K562 (cell line): ENCODE results near the gene PXN. TPM values are rescaled to one million over a fixed set of nuclear protein-coding genes. Genes with fewer than 3 reads are reported as not detected.
"Not testable (repeated sequence)": the region's sequence is repeated elsewhere in the genome, so short reads cannot be mapped to it uniquely, and the experiment has no call there.

ENCODE experiments used
- ATAC-seq: fragments of 200-7000 bp; cut with Tn5 transposase; 3 replicates; pipeline ENCODE4 v1.9.1; 2020; ENCODE audit warnings: moderate library complexity
- BruUV-seq: library from RNA; stranded (reverse); fragments of 400-500 nt; replicated peaks from 2 replicates; lab custom pipeline; 2021; lab: Mats Ljungman, UMichigan
- CTCF ChIA-PET: fragments of 300-600 bp; formaldehyde crosslinking; extraction: SDS; loops from one replicate; lab custom pipeline; 2021; ENCODE audit warnings: low intra/inter-chr PET ratio; lab: Yijun Ruan, JAX
- POLR2A ChIA-PET: fragments of 300-600, 350-650 bp; sonication (Branson Sonifier 250); formaldehyde crosslinking; extraction: SDS; loops from one replicate; lab custom pipeline; 2021; ENCODE audit warnings: antibody characterized with exemption, inconsistent platforms; lab: Yijun Ruan, JAX
- DNase-seq, 4 experiments: peaks; one replicate each; pipeline versions ENCODE4 v3.0.0 to v3.0.0-alpha.2; 2011 to 2018; ENCODE audit warnings: low spot score in 3 of 4, mixed read lengths in 3 of 4; ENCODE audit errors: extremely low read depth in 1 of 4
- FAIRE-seq: peaks from 2 replicates; lab custom pipeline; 2011; peaks lifted over from hg19 to GRCh38; lab: Jason Lieb, UNC
- H2AFZ ChIP-seq: 2 replicates; pipeline ENCODE4 v1.6.0; 2011; ENCODE audit warnings: low read depth, low read length, control low read depth, inconsistent platforms
- H3K27ac ChIP-seq: fragments of 200-600 bp; 3 replicates; pipeline ENCODE4 v1.8.0; 2011; ENCODE audit warnings: low read depth, mild to moderate bottlenecking, control low read depth, inconsistent platforms, low read length, moderate library complexity, mixed read lengths; ENCODE audit errors: extremely low read depth
- H3K27me3 ChIP-seq, 2 experiments: fragments of 300-600 bp in 1 of 2; 2 replicates in 1 of 2; 3 replicates in 1 of 2; pipeline versions ENCODE4 v1.6.0 to v1.8.0; 2011; ENCODE audit warnings: inconsistent platforms in 2 of 2, low read length in 2 of 2, mild to moderate bottlenecking in 1 of 2, mixed read lengths in 1 of 2, moderate library complexity in 1 of 2; ENCODE audit not compliant: control insufficient read depth in 2 of 2, insufficient read depth in 2 of 2
- H3K36me3 ChIP-seq: fragments of 300-600 bp; 3 replicates; pipeline ENCODE4 v1.8.0; 2011; ENCODE audit warnings: mild to moderate bottlenecking, low read length, inconsistent platforms; ENCODE audit not compliant: control insufficient read depth, insufficient read depth
- H3K4me1 ChIP-seq, 2 experiments: fragments of 200-600 bp in 1 of 2; replicated peaks in 1 of 2; 2 replicates in 1 of 2; 3 replicates in 1 of 2; pipeline versions ENCODE4 v1.5.1 to v1.8.0; 2011; ENCODE audit warnings: inconsistent platforms in 2 of 2, low read length in 2 of 2, mild to moderate bottlenecking in 1 of 2, mixed read lengths in 1 of 2, moderate library complexity in 1 of 2; ENCODE audit not compliant: control insufficient read depth in 2 of 2, insufficient read depth in 2 of 2
- H3K4me2 ChIP-seq: 2 replicates; pipeline ENCODE4 v1.6.1; 2011; ENCODE audit warnings: low read length, control low read depth, inconsistent platforms, mixed read lengths; ENCODE audit not compliant: insufficient read depth
- H3K4me3 ChIP-seq: fragments of 200-600 bp; sonication (generic), shearing (Covaris generic); 2 replicates; pipeline ENCODE4 v1.5.1; 2016; ENCODE audit warnings: control low read depth, inconsistent platforms
- H3K79me2 ChIP-seq: fragments of 200-600 bp; 3 replicates; pipeline ENCODE4 v1.8.0; 2011; ENCODE audit warnings: low read length, inconsistent platforms; ENCODE audit not compliant: control insufficient read depth, insufficient read depth
- H3K9ac ChIP-seq, 2 experiments: 2 replicates each; pipeline versions ENCODE4 v1.6.0 to v1.6.1; 2011; ENCODE audit warnings: low read depth in 2 of 2, low read length in 2 of 2, control low read depth in 1 of 2, inconsistent platforms in 1 of 2, mild to moderate bottlenecking in 1 of 2, mixed read lengths in 1 of 2; ENCODE audit not compliant: insufficient read depth in 1 of 2
- H3K9me1 ChIP-seq: one replicate; pipeline ENCODE4 v1.6.0; 2011; ENCODE audit warnings: inconsistent platforms, mild to moderate bottlenecking, low read length, moderate library complexity; ENCODE audit not compliant: control insufficient read depth, insufficient read depth
- H3K9me3 ChIP-seq: replicated peaks from 2 replicates; pipeline ENCODE4 v1.5.1; 2011; ENCODE audit warnings: low read depth, low read length, inconsistent platforms; ENCODE audit not compliant: control insufficient read depth, insufficient read depth
- H4K20me1 ChIP-seq: replicated peaks from 2 replicates; pipeline ENCODE4 v1.6.1; 2011; ENCODE audit warnings: low read length, inconsistent platforms, mixed read lengths; ENCODE audit not compliant: control insufficient read depth, insufficient read depth
- ADNP ChIP-seq: fragments of 200-800 bp; sonication (Bioruptor generic); IDR thresholded peaks from 2 replicates; pipeline ENCODE4 v1.6.1; 2016; ENCODE audit warnings: missing genetic modification characterization, missing compliant biosample characterization
- CHD4 ChIP-seq: fragments of 200-600 bp; sonication (generic); IDR thresholded peaks from 3 replicates; pipeline ENCODE4 v1.6.1; 2012; ENCODE audit warnings: low read depth, mild to moderate bottlenecking, mixed read lengths, low read length, inconsistent platforms; ENCODE audit not compliant: insufficient read depth, insufficient replicate concordance, poor library complexity, severe bottlenecking
- DPF2 ChIP-seq: fragments of 450-650 bp; IDR thresholded peaks from 2 replicates; pipeline ENCODE4 v1.6.1; 2016
- KDM1A ChIP-seq, 2 experiments: fragments of 450-650 bp; IDR thresholded peaks; 2 replicates each; pipeline ENCODE4 v1.6.1; 2016; ENCODE audit warnings: mild to moderate bottlenecking in 2 of 2
- MAFG ChIP-seq: fragments of 450-650 bp; conservative IDR thresholded peaks from 2 replicates; pipeline ENCODE4 v1.6.1; 2016; ENCODE audit warnings: missing genetic modification characterization, missing compliant biosample characterization
- NFE2 ChIP-seq: IDR thresholded peaks from 2 replicates; pipeline ENCODE4 v1.6.1; 2014; ENCODE audit warnings: antibody characterized with exemption, low read depth
- RBM25 ChIP-seq: fragments of 200-400 bp; formaldehyde crosslinking; IDR thresholded peaks from 2 replicates; pipeline ENCODE4 v1.6.1; 2018; ENCODE audit warnings: low read length, low read depth, moderate library complexity; ENCODE audit not compliant: severe bottlenecking
- WGBS: fragments of 100-300 bp; shearing (Covaris generic); methylation state at CpG from one replicate; pipeline ENCODE4 v1.1.6; 2016; ENCODE audit warnings: low coverage, mixed read lengths; ENCODE audit not compliant: insufficient coverage; ENCODE audit errors: missing lambda C conversion rate; 5-methylcytosine and 5-hydroxymethylcytosine counted together
- in situ Hi-C: fragments of 300-500 bp; cut with MboI; formaldehyde crosslinking; loops from 4 replicates; pipeline ENCODE4 v1.15.0; 2018; ENCODE audit warnings: inconsistent platforms, mixed read lengths
- intact Hi-C: fragments of 100-400 bp; cut with micrococcal nuclease; formaldehyde crosslinking; loops from 2 replicates; pipeline ENCODE4 v1.14.2; 2022
- polyA plus RNA-seq, 8 experiments: library from polyadenylated mRNA; depleted of rRNA in 4 of 8; stranded (reverse) in 5 of 8; unstranded in 3 of 8; fragments of >200 nt; fragmentation: Nextera tagmentation in 2 of 8; fragmentation: Illumina TruSeq in 1 of 8; extraction: Ambion mirVana in 2 of 8; extraction: Trizol in 1 of 8; gene quantifications; 2 replicates each; pipeline versions ENCODE4 v1.2.1 to v1.2.3, GENCODE V29; 2011 to 2014; ENCODE audit warnings: inconsistent platforms in 1 of 8, missing spikeins in 1 of 8
- total RNA-seq, 7 experiments: library from RNA; depleted of rRNA in 6 of 7; stranded (reverse); fragments of >200 nt in 6 of 7; fragmentation: Illumina TruSeq in 2 of 7; extraction: Trizol in 2 of 7; gene quantifications; 2 replicates each; pipeline versions ENCODE4 v1.2.1 to v1.2.3, GENCODE V29; 2011 to 2021; ENCODE audit warnings: low replicate concordance in 1 of 7

PXN gene
- total and polyA plus RNA-seq, 9 of the 15 experiments (the other 6 are each of a cell fraction or from before 2014, with no cell fraction given), result 4.0 to 74.1 (median 18.6) TPM

- intact Hi-C loops, H3K9me3 ChIP-seq, H2AFZ ChIP-seq, in situ Hi-C loops, FAIRE-seq, BruUV-seq, H3K9ac ChIP-seq, ATAC-seq, H3K27ac ChIP-seq, H3K9me1 ChIP-seq, DNase-seq, CTCF ChIA-PET, H3K4me2 ChIP-seq, H3K4me3 ChIP-seq, H3K27me3 ChIP-seq: not testable (repeated sequence)
- peaks cover 19% of the 10 kb centered on the region for H4K20me1 ChIP-seq
- WGBS, result 63% methylated on average over 11 of the region's 12 CpGs
- peaks cover 27 to 37% of the 10 kb centered on the region in 2 experiments for H3K4me1 ChIP-seq
- POLR2A ChIA-PET, result interaction anchor here (0.8 to 6.8 kb wide), 7 partner anchors 9 to 50 kb away, joined by 3 to 56 read pairs (median 7); partner anchors contain the start of genes RNU4-1, RNU4-2 and RPLP0
- TF ChIP-seq NFE2, result peak; percentile 32; the same call in 1 of the 2 replicates
- peak; percentile 20 for TF ChIP-seq RBM25
- TF ChIP-seq DPF2, result 0 out of 2 replicates have a peak, but pooled peaks have one; percentile 4
- TF ChIP-seq ADNP (tag), result peak; percentile 52; the same call in 1 of the 2 replicates
- peak; percentile 43 for TF ChIP-seq CHD4
- TF ChIP-seq MAFG (tag), result 0 out of 2 replicates have a peak, but pooled peaks have one; percentile 13
- TF ChIP-seq KDM1A (IDR thresholded peaks at IDR 0.05), result 0 out of 4 replicates have a peak, but pooled peaks of 1 of the 2 experiments have one; percentile 24
- H3K79me2 ChIP-seq, result peaks cover 29% of the 10 kb centered on the region
- peaks cover 13% of the 10 kb centered on the region; the same call in 1 of the 3 replicates for H3K36me3 ChIP-seq
These were observed 14.0 kb downstream of the PXN start for GRCh38 chr12:120251364-120252070.
